ENCODE measurements around the gene HYI.

The HYI gene

GRCh38 chr1:43442756-43443155, 11.0 kb downstream of the HYI start:
- DNase-seq (ENCODE audit: extremely low spot score): no peak
- ChIA-PET CTCF (no interaction called here), POLR2A (interaction anchor here (1.7 kb wide), 1 partner anchor 11 kb away, joined by 7 read pairs; the partner anchor contains the start of gene HYI)
- TF ChIP-seq FOXK2 (IDR thresholded peaks at IDR 0.05): no peak
- no peak for TF ChIP-seq FOXA1 (IDR thresholded peaks at IDR 0.05)
- no peak for TF ChIP-seq TARDBP (IDR thresholded peaks at IDR 0.05)
- no peak for TF ChIP-seq SP1 (IDR thresholded peaks at IDR 0.05)
- TF ChIP-seq NFRKB (IDR thresholded peaks at IDR 0.05): no peak

GRCh38 chr1:43441894-43442637, 11.7 kb downstream of the HYI start:
- no peak for DNase-seq (ENCODE audit: extremely low spot score)
- ChIA-PET CTCF (no interaction called here), POLR2A (interaction anchor here (1.7 kb wide), 1 partner anchor 12 kb away, joined by 7 read pairs; the partner anchor contains the start of gene HYI)
- TF ChIP-seq LEF1 (IDR thresholded peaks at IDR 0.05; ENCODE audit: borderline replicate concordance) (no peak), L3MBTL2 (conservative IDR thresholded peaks at IDR 0.05) (no peak), CTBP1 (IDR thresholded peaks at IDR 0.05; ENCODE audit: borderline replicate concordance) (no peak)

- POLR2A ChIA-PET: no interaction called here
- no peak for TF ChIP-seq TARDBP (IDR thresholded peaks at IDR 0.05)
- TF ChIP-seq LEF1 (IDR thresholded peaks at IDR 0.05; ENCODE audit: borderline replicate concordance): no peak
- no peak for TF ChIP-seq ZNF384 (IDR thresholded peaks at IDR 0.05)
- no peak for TF ChIP-seq BHLHE40 (IDR thresholded peaks at IDR 0.05; ENCODE audit: borderline replicate concordance)
- no peak for TF ChIP-seq FOXA1 (IDR thresholded peaks at IDR 0.05)
- TF ChIP-seq PKNOX1 (IDR thresholded peaks at IDR 0.05): no peak
- no peak for TF ChIP-seq ARNT (IDR thresholded peaks at IDR 0.05)
- TF ChIP-seq L3MBTL2 (conservative IDR thresholded peaks at IDR 0.05): no peak
- no peak for TF ChIP-seq FOXK2 (IDR thresholded peaks at IDR 0.05)
- no peak for TF ChIP-seq FOXM1 (IDR thresholded peaks at IDR 0.05; ENCODE audit: borderline replicate concordance)
- TF ChIP-seq CTBP1 (IDR thresholded peaks at IDR 0.05; ENCODE audit: borderline replicate concordance): no peak
- TF ChIP-seq SP1 (IDR thresholded peaks at IDR 0.05): no peak
- TF ChIP-seq ELF4 (IDR thresholded peaks at IDR 0.05): no peak
- no peak for TF ChIP-seq SUZ12 (IDR thresholded peaks at IDR 0.05)
- no peak for TF ChIP-seq HDGF (IDR thresholded peaks at IDR 0.05; ENCODE audit: borderline replicate concordance)
- no peak for TF ChIP-seq NFRKB (IDR thresholded peaks at IDR 0.05)
- no peak for DNase-seq (ENCODE audit: extremely low spot score)
- CTCF ChIA-PET: no interaction called here
These were observed 12.4 kb downstream of the HYI start for GRCh38 chr1:43441166-43441893.

- ChIA-PET POLR2A (no interaction called here), CTCF (no interaction called here)
- no peak for TF ChIP-seq FOXK2 (IDR thresholded peaks at IDR 0.05)
- TF ChIP-seq PKNOX1 (IDR thresholded peaks at IDR 0.05): no peak
- DNase-seq (ENCODE audit: extremely low spot score): no peak
These were observed 13.4 kb downstream of the HYI start for GRCh38 chr1:43440358-43440757.

GRCh38 chr1:43439781-43440180, 13.9 kb downstream of the HYI start:
- no peak for DNase-seq (ENCODE audit: extremely low spot score)
- TF ChIP-seq ELF4 (IDR thresholded peaks at IDR 0.05) (no peak), NFRKB (IDR thresholded peaks at IDR 0.05) (no peak), FOXK2 (IDR thresholded peaks at IDR 0.05) (no peak), ARNT (IDR thresholded peaks at IDR 0.05) (no peak), FOXM1 (IDR thresholded peaks at IDR 0.05; ENCODE audit: borderline replicate concordance) (no peak), L3MBTL2 (conservative IDR thresholded peaks at IDR 0.05) (no peak), HDGF (IDR thresholded peaks at IDR 0.05; ENCODE audit: borderline replicate concordance) (no peak), SP1 (IDR thresholded peaks at IDR 0.05) (no peak), CTBP1 (IDR thresholded peaks at IDR 0.05; ENCODE audit: borderline replicate concordance) (no peak), SUZ12 (IDR thresholded peaks at IDR 0.05) (no peak), BHLHE40 (IDR thresholded peaks at IDR 0.05; ENCODE audit: borderline replicate concordance) (no peak), TARDBP (IDR thresholded peaks at IDR 0.05) (no peak), LEF1 (IDR thresholded peaks at IDR 0.05; ENCODE audit: borderline replicate concordance) (no peak)
- ChIA-PET POLR2A (no interaction called here), CTCF (no interaction called here)

GRCh38 chr1:43438953-43439581, 14.7 kb downstream of the HYI start:
- ChIA-PET CTCF (no interaction called here), POLR2A (no interaction called here)
- TF ChIP-seq BHLHE40 (IDR thresholded peaks at IDR 0.05; ENCODE audit: borderline replicate concordance): no peak
- no peak for DNase-seq (ENCODE audit: extremely low spot score)

GRCh38 chr1:43438576-43438952, 15.2 kb downstream of the HYI start:
- ChIA-PET POLR2A (no interaction called here), CTCF (no interaction called here)
- no peak for DNase-seq (ENCODE audit: extremely low spot score)
- no peak for TF ChIP-seq CTBP1 (IDR thresholded peaks at IDR 0.05; ENCODE audit: borderline replicate concordance)
- no peak for TF ChIP-seq ARNT (IDR thresholded peaks at IDR 0.05)
- TF ChIP-seq SUZ12 (IDR thresholded peaks at IDR 0.05): no peak
- TF ChIP-seq FOXM1 (IDR thresholded peaks at IDR 0.05; ENCODE audit: borderline replicate concordance): no peak
- no peak for TF ChIP-seq ELF4 (IDR thresholded peaks at IDR 0.05)
- no peak for TF ChIP-seq PKNOX1 (IDR thresholded peaks at IDR 0.05)
- TF ChIP-seq NFRKB (IDR thresholded peaks at IDR 0.05): no peak
- TF ChIP-seq ZNF384 (IDR thresholded peaks at IDR 0.05): no peak
- no peak for TF ChIP-seq SP1 (IDR thresholded peaks at IDR 0.05)
- no peak for TF ChIP-seq LEF1 (IDR thresholded peaks at IDR 0.05; ENCODE audit: borderline replicate concordance)
- no peak for TF ChIP-seq BHLHE40 (IDR thresholded peaks at IDR 0.05; ENCODE audit: borderline replicate concordance)
- TF ChIP-seq L3MBTL2 (conservative IDR thresholded peaks at IDR 0.05): no peak
- no peak for TF ChIP-seq FOXK2 (IDR thresholded peaks at IDR 0.05)
- TF ChIP-seq TARDBP (IDR thresholded peaks at IDR 0.05): no peak
- TF ChIP-seq FOXA1 (IDR thresholded peaks at IDR 0.05): no peak
- no peak for TF ChIP-seq HDGF (IDR thresholded peaks at IDR 0.05; ENCODE audit: borderline replicate concordance)

All from HEK293T (cell line).